Endothelial cell (in vitro differentiated cells): ENCODE measurements around the gene CD164. TPM values are rescaled to one million over a fixed set of nuclear protein-coding genes. Genes with fewer than 3 reads are reported as not detected.

Experiments
- DNase-seq: peaks from one replicate; pipeline ENCODE4 v3.0.0; 2021; ENCODE audit warnings: low spot score
- H3K27ac Mint-ChIP-seq: one replicate; pipeline ENCODE4 v1.8.0; 2021; ENCODE audit warnings: mixed read lengths, inconsistent platforms; ENCODE audit not compliant: unreplicated experiment
- H3K27me3 Mint-ChIP-seq: one replicate; pipeline ENCODE4 v1.8.0; 2021; ENCODE audit warnings: mild to moderate bottlenecking, moderate library complexity, mixed read lengths, inconsistent platforms; ENCODE audit not compliant: unreplicated experiment
- H3K36me3 Mint-ChIP-seq: one replicate; pipeline ENCODE4 v1.8.0; 2021; ENCODE audit warnings: mild to moderate bottlenecking, low read depth, mixed read lengths, inconsistent platforms; ENCODE audit not compliant: unreplicated experiment
- H3K4me1 Mint-ChIP-seq: one replicate; pipeline ENCODE4 v1.8.0; 2021; ENCODE audit warnings: mild to moderate bottlenecking, mixed read lengths, inconsistent platforms; ENCODE audit not compliant: unreplicated experiment
- H3K4me3 Mint-ChIP-seq: one replicate; pipeline ENCODE4 v1.8.0; 2021; ENCODE audit warnings: mild to moderate bottlenecking, mixed read lengths, inconsistent platforms; ENCODE audit not compliant: unreplicated experiment
- H3K9me3 Mint-ChIP-seq: one replicate; pipeline ENCODE4 v1.8.0; 2021; ENCODE audit warnings: mixed read lengths, inconsistent platforms; ENCODE audit not compliant: unreplicated experiment
- total RNA-seq: library from RNA; stranded (reverse); fragmentation: NEBNext Ultra II Directional; extraction: Animal tissue kit (Norgen Biotek cat#: 25700); gene quantifications from one replicate; pipeline ENCODE4 v1.2.1, GENCODE V29; 2021; ENCODE audit not compliant: unreplicated experiment
- TF ChIP-seq, protein P1 (sequence below): fragments of 200-600 bp; sonication (generic); IDR thresholded peaks from one replicate; pipeline ENCODE4 v1.5.0; 2021; ENCODE audit warnings: antibody characterized with exemption; ENCODE audit not compliant: unreplicated experiment

The CD164 gene
- total RNA-seq, 1 donor from 2014 or later = 220 TPM

DNA sequence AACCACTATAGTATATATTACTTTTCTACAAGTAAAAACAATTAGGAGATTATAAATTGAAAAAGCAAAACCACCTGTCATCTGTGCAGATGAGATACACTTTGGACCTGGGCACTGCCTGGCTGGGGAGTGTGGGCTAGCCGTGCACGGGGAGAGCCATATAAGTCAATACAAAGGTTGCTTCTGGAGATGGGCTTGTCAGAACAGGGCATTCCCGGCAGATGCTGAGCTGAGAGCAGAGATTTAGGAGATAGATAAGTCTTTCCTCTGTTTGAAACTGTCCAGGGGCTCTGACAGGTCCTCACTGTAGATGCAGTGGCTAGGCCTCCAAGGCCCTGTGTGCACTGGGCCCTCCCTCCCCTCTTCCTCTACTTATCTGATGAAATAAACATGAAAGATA lies 34.5 kb downstream of the CD164 start:
- no peak overlapping the region for H3K27ac Mint-ChIP-seq
- TF ChIP-seq, protein P1, sequence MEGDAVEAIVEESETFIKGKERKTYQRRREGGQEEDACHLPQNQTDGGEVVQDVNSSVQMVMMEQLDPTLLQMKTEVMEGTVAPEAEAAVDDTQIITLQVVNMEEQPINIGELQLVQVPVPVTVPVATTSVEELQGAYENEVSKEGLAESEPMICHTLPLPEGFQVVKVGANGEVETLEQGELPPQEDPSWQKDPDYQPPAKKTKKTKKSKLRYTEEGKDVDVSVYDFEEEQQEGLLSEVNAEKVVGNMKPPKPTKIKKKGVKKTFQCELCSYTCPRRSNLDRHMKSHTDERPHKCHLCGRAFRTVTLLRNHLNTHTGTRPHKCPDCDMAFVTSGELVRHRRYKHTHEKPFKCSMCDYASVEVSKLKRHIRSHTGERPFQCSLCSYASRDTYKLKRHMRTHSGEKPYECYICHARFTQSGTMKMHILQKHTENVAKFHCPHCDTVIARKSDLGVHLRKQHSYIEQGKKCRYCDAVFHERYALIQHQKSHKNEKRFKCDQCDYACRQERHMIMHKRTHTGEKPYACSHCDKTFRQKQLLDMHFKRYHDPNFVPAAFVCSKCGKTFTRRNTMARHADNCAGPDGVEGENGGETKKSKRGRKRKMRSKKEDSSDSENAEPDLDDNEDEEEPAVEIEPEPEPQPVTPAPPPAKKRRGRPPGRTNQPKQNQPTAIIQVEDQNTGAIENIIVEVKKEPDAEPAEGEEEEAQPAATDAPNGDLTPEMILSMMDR = no peak
- no peaks in the 10 kb centered on the region for H3K9me3 Mint-ChIP-seq
- peaks cover 12% of the 10 kb centered on the region for H3K4me1 Mint-ChIP-seq
- no peak for DNase-seq
- peaks cover 9% of the 10 kb centered on the region for H3K36me3 Mint-ChIP-seq
- H3K27me3 Mint-ChIP-seq = no peaks in the 10 kb centered on the region
- H3K4me3 Mint-ChIP-seq = no peak overlapping the region

DNA sequence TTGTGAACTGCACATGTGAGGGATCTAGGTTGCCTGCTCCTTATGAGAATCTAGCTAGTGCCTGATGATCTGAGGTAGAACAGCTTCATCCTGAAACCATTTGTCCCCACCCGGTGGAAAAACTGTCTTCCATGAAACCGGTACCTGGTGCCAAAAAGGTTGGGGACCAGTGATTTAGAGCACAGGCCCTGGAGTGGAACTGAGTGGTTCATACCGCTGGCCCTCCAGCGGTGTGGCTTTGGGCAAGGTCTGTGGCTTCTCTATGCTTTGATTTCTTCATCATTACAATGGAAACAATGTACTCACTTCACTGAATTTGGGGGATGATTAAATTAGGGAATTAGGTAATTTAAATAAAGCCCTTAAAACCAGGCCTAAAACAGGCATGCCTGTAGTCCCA lies 36.3 kb downstream of the CD164 start:
- Mint-ChIP-seq H3K9me3 (no peaks in the 10 kb centered on the region), H3K4me3 (no peak overlapping the region), H3K4me1 (peaks cover 3% of the 10 kb centered on the region), H3K27ac (no peak overlapping the region), H3K36me3 (no peaks in the 10 kb centered on the region), H3K27me3 (peaks cover 3% of the 10 kb centered on the region)
- TF ChIP-seq, protein P1 = no peak
- DNase-seq = no peak

DNA sequence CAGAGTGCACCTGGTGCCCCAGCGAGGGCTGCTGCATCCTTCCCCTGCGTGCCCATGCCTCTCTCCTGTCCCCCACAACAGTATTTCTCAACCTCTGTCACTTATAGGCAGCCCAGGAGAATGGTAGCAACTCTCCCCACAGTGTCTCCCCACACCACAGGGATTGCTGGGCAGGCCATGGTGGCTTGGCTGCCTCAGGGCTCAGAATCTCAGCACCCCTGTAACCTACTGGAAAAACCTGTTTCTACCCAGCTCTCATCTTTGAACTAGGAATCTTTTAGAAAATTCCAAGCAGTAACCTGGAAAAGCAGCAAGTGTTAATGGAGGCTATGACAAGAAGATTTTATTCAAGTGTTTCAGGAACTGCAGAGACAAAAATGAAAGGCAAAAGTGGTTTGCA lies 38.0 kb downstream of the CD164 start:
- Mint-ChIP-seq H3K27ac (no peak overlapping the region), H3K27me3 (peaks cover 3% of the 10 kb centered on the region), H3K4me3 (no peak overlapping the region), H3K9me3 (no peaks in the 10 kb centered on the region), H3K4me1 (peaks cover 3% of the 10 kb centered on the region), H3K36me3 (no peaks in the 10 kb centered on the region)
- no peak for DNase-seq
- TF ChIP-seq, protein P1 = no peak

DNA sequence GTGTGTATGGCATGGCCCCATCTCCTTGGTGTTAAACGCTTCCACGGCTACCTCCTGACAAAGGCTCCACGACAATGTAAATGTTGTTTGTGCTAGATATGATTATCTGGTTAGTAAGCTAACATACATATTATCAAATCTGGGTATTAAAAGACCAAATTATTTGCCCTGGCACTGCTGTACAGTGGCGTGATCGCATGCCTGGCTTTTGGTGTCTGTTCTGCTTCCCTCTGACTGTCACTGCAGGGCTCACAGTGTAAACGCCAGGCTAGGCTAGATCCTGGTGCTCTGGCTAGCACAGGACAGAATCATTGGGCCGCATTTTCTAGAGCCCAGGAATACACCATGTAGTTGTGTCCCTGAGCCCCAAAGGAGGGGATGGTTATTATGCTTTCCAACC lies 38.7 kb downstream of the CD164 start:
- Mint-ChIP-seq H3K27me3 (peaks cover 3% of the 10 kb centered on the region), H3K4me1 (peaks cover 3% of the 10 kb centered on the region), H3K27ac (no peak overlapping the region), H3K4me3 (no peak overlapping the region), H3K9me3 (no peaks in the 10 kb centered on the region), H3K36me3 (no peaks in the 10 kb centered on the region)
- TF ChIP-seq, protein P1 = no peak
- DNase-seq = no peak

DNA sequence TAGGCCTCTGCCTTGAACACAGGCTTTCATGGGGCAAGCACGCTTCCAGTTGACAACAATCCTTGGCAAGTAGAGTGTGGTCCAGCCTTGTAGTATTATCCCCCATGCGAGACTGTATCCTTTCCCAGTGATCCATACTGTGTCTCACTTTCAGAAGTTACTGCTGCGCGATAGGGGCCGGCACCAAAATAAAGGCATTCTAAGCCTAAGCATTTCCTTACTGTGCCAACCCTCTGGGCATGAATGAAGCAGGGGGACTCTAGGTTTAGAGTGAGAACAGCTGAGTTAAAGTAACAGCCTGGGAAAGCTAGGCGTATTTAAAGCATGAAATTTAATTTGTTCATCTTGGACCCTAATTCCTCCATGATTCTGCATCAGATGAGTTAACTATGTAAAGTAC lies 39.4 kb downstream of the CD164 start:
- Mint-ChIP-seq H3K36me3 (no peaks in the 10 kb centered on the region), H3K4me3 (no peak overlapping the region), H3K4me1 (peaks cover 3% of the 10 kb centered on the region), H3K27me3 (peaks cover 3% of the 10 kb centered on the region), H3K27ac (no peak overlapping the region), H3K9me3 (no peaks in the 10 kb centered on the region)
- TF ChIP-seq, protein P1 = no peak
- DNase-seq = no peak
